ENCODE data around the gene TTLL8. TPM values are rescaled to one million over a fixed set of nuclear protein-coding genes. Genes with fewer than 3 reads are reported as not detected.

The TTLL8 gene
- total and polyA plus RNA-seq, 2 of the 8 experiments (the other 6 are each of a cell fraction or from before 2014, with no cell fraction given), result not detected

GRCh38 chr22:50089231-50089630 is 31.1 kb upstream of the TTLL8 start:
- Histone ChIP-seq H2BK20ac (ENCODE audit: low read length) (no peak overlapping the region), H2BK5ac (ENCODE audit: low read depth, low read length) (no peak overlapping the region)
- 95% methylated on average over 11 of the region's 11 CpGs; no CpG with 5 or more reads in 1 of the 2 experiments for WGBS, 2 experiments (ENCODE audit: extremely low coverage in 1 of 2, insufficient coverage in 1 of 2, insufficient read length in 1 of 2, insufficient replicate concordance in 2 of 2, low coverage in 1 of 2, low lambda C conversion rate in 2 of 2, missing lambda C conversion rate in 1 of 2)

More at GRCh38 chr22:50089231-50089630, 31.1 kb upstream of the TTLL8 start:
- CTCF ChIA-PET (ENCODE audit: partially characterized antibody), result interaction anchor here (0.9 to 1.0 kb wide), 2 partner anchors 28 to 60 kb away, joined by 3 read pairs; no protein-coding TSS in a partner anchor
- H3K79me2 ChIP-seq (ENCODE audit: control insufficient read depth in 1 of 2, insufficient read depth in 2 of 2, low read length in 2 of 2), result no peaks in the 10 kb centered on the region
- peaks cover 0 to 2% of the 10 kb centered on the region in 2 experiments for H4K20me1 ChIP-seq (replicated peaks in 1 of 2; ENCODE audit: control insufficient read depth in 1 of 2, insufficient read depth in 2 of 2, low read length in 2 of 2)
- POLR2A ChIA-PET (ENCODE audit: partially characterized antibody), result no interaction called here
- no peak overlapping the region for H3K27ac ChIP-seq (ENCODE audit: low read depth, low read length)
- no peak overlapping the region for H4K8ac ChIP-seq (ENCODE audit: extremely low read depth, insufficient read depth, low read length)
- H3K18ac ChIP-seq (ENCODE audit: extremely low read depth, low read length), result no peak overlapping the region
- no peak overlapping the region for H3K4me3 ChIP-seq (ENCODE audit: extremely low read depth in 1 of 4, insufficient read depth in 2 of 4, low read depth in 3 of 4, low read length in 4 of 4)
- H2AK5ac ChIP-seq (ENCODE audit: low read depth, low read length), result no peak overlapping the region
- H4K5ac ChIP-seq (ENCODE audit: insufficient read length, low read depth, low read length), result no peak overlapping the region
- peaks cover 0 to 7% (median 5%) of the 10 kb centered on the region in 4 experiments; a peak in 5 of 7 replicates for H3K4me1 ChIP-seq (replicated peaks in 1 of 4; ENCODE audit: control insufficient read depth in 3 of 4, insufficient read depth in 4 of 4, low read length in 3 of 4)
- no peak overlapping the region for H3K9ac ChIP-seq (replicated peaks in 1 of 4; ENCODE audit: extremely low read depth in 1 of 4, low read depth in 3 of 4, low read length in 3 of 4)
- TF ChIP-seq TAF7 (optimal IDR thresholded peaks at IDR 0.05; ENCODE audit: borderline replicate concordance, low read depth, low read length) (no peak), TEAD4 (IDR thresholded peaks at IDR 0.05; ENCODE audit: low read depth, low read length) (no peak), PHF8 (conservative IDR thresholded peaks at IDR 0.05; ENCODE audit: low read depth, low read length) (no peak), CEBPB (IDR thresholded peaks at IDR 0.05; ENCODE audit: low read depth, low read length) (no peak), NRF1 (IDR thresholded peaks at IDR 0.05; ENCODE audit: low read depth, low read length) (no peak), SP1 (IDR thresholded peaks at IDR 0.05; ENCODE audit: low read depth, low read length) (no peak), SP4 (IDR thresholded peaks at IDR 0.05; ENCODE audit: low read length) (no peak), POU5F1 (IDR thresholded peaks at IDR 0.05; ENCODE audit: low read depth, low read length) (no peak), BACH1 (IDR thresholded peaks at IDR 0.05; ENCODE audit: low read length) (no peak)
- H2AFZ ChIP-seq (ENCODE audit: low read length), result no peak overlapping the region
- no peak overlapping the region for H4K91ac ChIP-seq (replicated peaks; ENCODE audit: insufficient read length, low read length)
- H2BK120ac ChIP-seq (replicated peaks; ENCODE audit: low read depth, low read length), result no peak overlapping the region
- H3K79me1 ChIP-seq (ENCODE audit: low read depth, low read length), result no peaks in the 10 kb centered on the region
- H3K36me3 ChIP-seq (ENCODE audit: control insufficient read depth in 2 of 4, insufficient read depth in 4 of 4, low read length in 3 of 4), result no peaks in the 10 kb centered on the region
- no peak overlapping the region for H2BK15ac ChIP-seq (ENCODE audit: low read length)
- no peaks in the 10 kb centered on the region; a peak in 2 of 7 replicates for H3K27me3 ChIP-seq (replicated peaks in 1 of 4; ENCODE audit: control insufficient read depth in 3 of 4, extremely low read depth in 1 of 4, insufficient read depth in 3 of 4, low read length in 3 of 4)
- H3K4ac ChIP-seq (replicated peaks; ENCODE audit: insufficient read length, low read depth, low read length), result no peak overlapping the region
- peaks cover 0 to 7% of the 10 kb centered on the region in 2 experiments; a peak in 1 of 4 replicates for H3K9me3 ChIP-seq (ENCODE audit: insufficient read depth in 2 of 2, low read depth in 1 of 2, low read length in 1 of 2)
- no peaks in the 10 kb centered on the region for H3K23me2 ChIP-seq (ENCODE audit: low read depth, low read length)
- no peak overlapping the region for H3K56ac ChIP-seq (replicated peaks; ENCODE audit: insufficient read length, low read depth, low read length)
- DNase-seq (ENCODE audit: low read depth in 1 of 2, low spot score in 2 of 2) (no peak), FAIRE-seq (no peak)
- no peak overlapping the region for H3K14ac ChIP-seq (ENCODE audit: insufficient read length)
- H2BK12ac ChIP-seq (ENCODE audit: low read depth, low read length), result no peak overlapping the region
- H3K4me2 ChIP-seq (ENCODE audit: insufficient read depth in 1 of 2, low read depth in 2 of 2, low read length in 2 of 2), result no peak overlapping the region
- no peak overlapping the region for H3K23ac ChIP-seq (ENCODE audit: insufficient read length)

Measured in H1 (cell line).